CD14-positive monocyte (primary cell): ENCODE results near the gene FDX2. TPM values are rescaled to one million over a fixed set of nuclear protein-coding genes. Genes with fewer than 3 reads are reported as not detected.

ENCODE experiments used
- DNase-seq, 3 donors: peaks; one replicate each; pipeline ENCODE4 v3.0.0-alpha.2; 2011 to 2022
- H2AFZ ChIP-seq: 2 replicates; pipeline ENCODE4 v1.6.0; 2012; ENCODE audit warnings: mild to moderate bottlenecking, low read depth, low read length, inconsistent platforms; ENCODE audit not compliant: insufficient read depth, poor library complexity, severe bottlenecking
- H3K27ac ChIP-seq, 2 donors: 1 replicate in 1 of 2; 2 replicates in 1 of 2; pipeline ENCODE4 v1.5.1; 2012 to 2013; ENCODE audit warnings: low read length in 2 of 2, control low read depth in 1 of 2, inconsistent platforms in 1 of 2, low read depth in 1 of 2, mild to moderate bottlenecking in 1 of 2
- H3K27me3 ChIP-seq, 2 donors: one replicate each; pipeline versions ENCODE4 v1.6.0 to v1.6.1; 2011 to 2013; ENCODE audit warnings: low read length in 2 of 2; ENCODE audit not compliant: control insufficient read depth in 2 of 2, insufficient read depth in 2 of 2
- H3K36me3 ChIP-seq, 2 donors: replicated peaks in 1 of 2; 1 replicate in 1 of 2; 2 replicates in 1 of 2; pipeline versions ENCODE4 v1.5.1 to v1.6.1; 2012 to 2013; ENCODE audit warnings: low read length in 2 of 2, control low read depth in 1 of 2, inconsistent platforms in 1 of 2, mild to moderate bottlenecking in 1 of 2; ENCODE audit not compliant: insufficient read depth in 2 of 2, control insufficient read depth in 1 of 2
- H3K4me1 ChIP-seq, 2 donors: 1 replicate in 1 of 2; 2 replicates in 1 of 2; pipeline versions ENCODE4 v1.5.1 to v1.6.1; 2012 to 2013; ENCODE audit warnings: low read length in 2 of 2, control low read depth in 1 of 2, inconsistent platforms in 1 of 2, mild to moderate bottlenecking in 1 of 2, moderate library complexity in 1 of 2; ENCODE audit not compliant: insufficient read depth in 2 of 2, control insufficient read depth in 1 of 2
- H3K4me2 ChIP-seq: replicated peaks from 2 replicates; pipeline ENCODE3; 2012; ENCODE audit warnings: low read length, moderate library complexity, mild to moderate bottlenecking; ENCODE audit not compliant: poor library complexity, severe bottlenecking; ENCODE audit errors: extremely low read depth
- H3K4me3 ChIP-seq, 3 experiments: fragments of 200-600 bp in 1 of 3; sonication (generic) in 1 of 3; replicated peaks in 1 of 3; 1 replicate in 2 of 3; 2 replicates in 1 of 3; pipeline ENCODE4 v1.5.1; 2011 to 2013; ENCODE audit warnings: low read length in 3 of 3, mild to moderate bottlenecking in 3 of 3, control low read depth in 2 of 3, low read depth in 2 of 3, inconsistent platforms in 1 of 3, moderate library complexity in 1 of 3
- H3K79me2 ChIP-seq: 2 replicates; pipeline ENCODE4 v1.6.0; 2012; ENCODE audit warnings: mild to moderate bottlenecking, control low read depth, inconsistent platforms, low read length, moderate library complexity; ENCODE audit not compliant: insufficient read depth
- H3K9ac ChIP-seq: 2 replicates; pipeline ENCODE4 v1.6.0; 2017; ENCODE audit warnings: low read length, mild to moderate bottlenecking; ENCODE audit not compliant: insufficient read depth, poor library complexity, severe bottlenecking
- H3K9me3 ChIP-seq, 2 donors: replicated peaks in 1 of 2; 1 replicate in 1 of 2; 2 replicates in 1 of 2; pipeline versions ENCODE4 v1.5.1 to v1.6.1; 2012 to 2013; ENCODE audit warnings: low read length in 2 of 2, control low read depth in 1 of 2; ENCODE audit not compliant: control insufficient read depth in 1 of 2, insufficient read depth in 1 of 2
- H4K20me1 ChIP-seq: 2 replicates; pipeline ENCODE4 v1.6.0; 2012; ENCODE audit warnings: mild to moderate bottlenecking, low read length, control low read depth, moderate library complexity; ENCODE audit not compliant: insufficient read depth
- H3K27ac Mint-ChIP-seq, 7 donors: one replicate each; pipeline ENCODE4 v1.8.0; 2020; ENCODE audit warnings: mild to moderate bottlenecking in 7 of 7, mixed read lengths in 7 of 7, moderate library complexity in 6 of 7, inconsistent platforms in 2 of 7
- H3K27me3 Mint-ChIP-seq, 3 donors: one replicate each; pipeline ENCODE4 v1.8.0; 2021 to 2022; ENCODE audit warnings: low read depth in 3 of 3, mild to moderate bottlenecking in 3 of 3, mixed read lengths in 3 of 3, moderate library complexity in 3 of 3, inconsistent platforms in 1 of 3
- H3K36me3 Mint-ChIP-seq, 2 donors: one replicate each; pipeline ENCODE4 v1.8.0; 2020; ENCODE audit warnings: mixed read lengths in 2 of 2, inconsistent platforms in 1 of 2, mild to moderate bottlenecking in 1 of 2
- H3K4me1 Mint-ChIP-seq: one replicate; pipeline ENCODE4 v1.8.0; 2020; ENCODE audit warnings: mild to moderate bottlenecking, mixed read lengths
- H3K4me3 Mint-ChIP-seq, 2 donors: one replicate each; pipeline ENCODE4 v1.8.0; 2020; ENCODE audit warnings: mild to moderate bottlenecking in 2 of 2, mixed read lengths in 2 of 2, moderate library complexity in 1 of 2
- H3K9me3 Mint-ChIP-seq, 7 donors: one replicate each; pipeline ENCODE4 v1.8.0; 2020 to 2022; ENCODE audit warnings: mixed read lengths in 7 of 7, mild to moderate bottlenecking in 6 of 7, moderate library complexity in 6 of 7, inconsistent platforms in 2 of 7
- CTCF ChIP-seq: fragments of 200-600 bp; IDR thresholded peaks from one replicate; pipeline ENCODE4 v1.8.0; 2022; ENCODE audit warnings: antibody characterized with exemption, mild to moderate bottlenecking
- WGBS: methylation state at CpG from one replicate; pipeline ENCODE4 v1.1.5; 2013; ENCODE audit warnings: missing lambda C conversion rate; ENCODE audit not compliant: insufficient coverage; 5-methylcytosine and 5-hydroxymethylcytosine counted together
- intact Hi-C, 2 donors: fragments of 100-400 bp; cut with micrococcal nuclease; formaldehyde crosslinking; loops; one replicate each; pipeline versions ENCODE4 v1.15.0 to v1.15.1; 2023
- polyA plus RNA-seq, 3 donors: library from polyadenylated mRNA; depleted of rRNA in 1 of 3; unstranded in 2 of 3; stranded (reverse) in 1 of 3; fragments of 300-500 nt in 2 of 3; fragments of >200 nt in 1 of 3; fragmentation: Illumina TruSeq in 2 of 3; gene quantifications; 1 replicate in 2 of 3; 2 replicates in 1 of 3; pipeline ENCODE4 v1.2.3, GENCODE V29; 2012 to 2021

Gene FDX2
- polyA plus RNA-seq, 3 donors = 5.5 to 6.8 (median 6.7) TPM

- H3K9me3 ChIP-seq = no peaks in the 10 kb centered on the region
- 81% methylated on average over 52 of the region's 59 CpGs for WGBS
- Mint-ChIP-seq H3K9me3 (no peaks in the 10 kb centered on the region), H3K4me3 (no peak overlapping the region), H3K27ac (peak overlapping the region in 5 of 7 donors; percentile 43 to 97 (median 61)), H3K27me3 (peaks cover 0 to 2% (median 2%) of the 10 kb centered on the region in 3 donors), H3K4me1 (peaks cover 49% of the 10 kb centered on the region), H3K36me3 (peaks cover 29 to 42% of the 10 kb centered on the region in 2 donors)
- intact Hi-C loops = loop anchor here (5.0 kb wide), 3 partner anchors 38 to 62 kb away; partner anchors contain the start of gene ICAM1 (in 2 of the 2)
- peak overlapping the region; percentile 95 for H3K4me2 ChIP-seq
- peaks cover 47 to 62% of the 10 kb centered on the region in 2 donors for H3K4me1 ChIP-seq
- TF ChIP-seq CTCF = no peak
- H3K79me2 ChIP-seq = peaks cover 93% of the 10 kb centered on the region
- peaks cover 28 to 36% of the 10 kb centered on the region in 2 donors for H3K36me3 ChIP-seq
- DNase-seq = peak; percentile 40 to 53 (median 41)
- H3K27ac ChIP-seq = peak overlapping the region; percentile 4
- no peaks in the 10 kb centered on the region for H3K27me3 ChIP-seq
- no peak overlapping the region for H3K4me3 ChIP-seq
- H2AFZ ChIP-seq = no peak overlapping the region
- H3K9ac ChIP-seq = no peak overlapping the region
- peaks cover 32% of the 10 kb centered on the region for H4K20me1 ChIP-seq
These were observed 19.0 kb upstream of the FDX2 start for GRCh38 chr19:10334588-10335351.

GRCh38 chr19:10333758-10334587 lies 18.2 kb upstream of the FDX2 start:
- H3K4me3 ChIP-seq = peak overlapping the region; percentile 23 to 96 (median 76)
- H3K4me1 Mint-ChIP-seq = peaks cover 41% of the 10 kb centered on the region
- peak overlapping the region; percentile 40 to 85 for H3K27ac ChIP-seq
- intact Hi-C loops = loop anchor here (2.0 to 5.0 kb wide), 4 partner anchors 13 to 62 kb away; partner anchors contain the start of gene ICAM1 (in 2 of the 2)
- H4K20me1 ChIP-seq = peaks cover 40% of the 10 kb centered on the region
- H3K4me1 ChIP-seq = peaks cover 39 to 54% of the 10 kb centered on the region in 2 donors
- peaks cover 0 to 1% (median under 1%) of the 10 kb centered on the region in 3 donors for H3K27me3 Mint-ChIP-seq
- H3K9ac ChIP-seq = peak overlapping the region; percentile 83
- 68% methylated on average over 39 of the region's 44 CpGs for WGBS
- peak overlapping the region; percentile 70 for H2AFZ ChIP-seq
- H3K36me3 Mint-ChIP-seq = peaks cover 36 to 50% of the 10 kb centered on the region in 2 donors
- H3K79me2 ChIP-seq = peaks cover 95% of the 10 kb centered on the region
- peak overlapping the region; percentile 94 for H3K4me3 Mint-ChIP-seq
- H3K36me3 ChIP-seq = peaks cover 36 to 44% of the 10 kb centered on the region in 2 donors
- no peaks in the 10 kb centered on the region for H3K9me3 ChIP-seq
- H3K9me3 Mint-ChIP-seq = no peaks in the 10 kb centered on the region
- H3K4me2 ChIP-seq = peak overlapping the region; percentile 95
- TF ChIP-seq CTCF = no peak
- no peaks in the 10 kb centered on the region for H3K27me3 ChIP-seq
- peak overlapping the region; percentile 86 to 97 (median 94) for H3K27ac Mint-ChIP-seq
- no peak for DNase-seq
